Mesodermal cell (in vitro differentiated cells): ENCODE data around the gene PPP4R4.
A peak's percentile ranks its signal among the peaks of the same experiment; 100 is the strongest.

Source experiments
- H3K27ac ChIP-seq: 2 replicates; pipeline ENCODE4 v1.7.0; 2013; ENCODE audit warnings: mild to moderate bottlenecking, low read depth, low read length, moderate library complexity; ENCODE audit not compliant: severe bottlenecking
- H3K36me3 ChIP-seq: 2 replicates; pipeline ENCODE4 v1.7.1; 2013; ENCODE audit warnings: mild to moderate bottlenecking, low read length, moderate library complexity; ENCODE audit not compliant: control insufficient read depth, insufficient read depth
- H3K4me1 ChIP-seq: one replicate; pipeline ENCODE4 v1.7.1; 2013; ENCODE audit warnings: mild to moderate bottlenecking, low read length; ENCODE audit not compliant: insufficient read depth, control insufficient read depth, poor library complexity, severe bottlenecking
- H3K4me3 ChIP-seq: 2 replicates; pipeline ENCODE4 v1.7.0; 2013; ENCODE audit warnings: low read length, control low read depth, mild to moderate bottlenecking; ENCODE audit not compliant: insufficient read depth, poor library complexity, severe bottlenecking; ENCODE audit errors: extremely low read depth
- H3K9me3 ChIP-seq: 2 replicates; pipeline ENCODE4 v1.7.1; 2013; ENCODE audit warnings: mild to moderate bottlenecking, low read length, moderate library complexity; ENCODE audit not compliant: control insufficient read depth
- WGBS, 2 experiments: methylation state at CpG; one replicate each; pipeline ENCODE4 v1.1.5; 2013; ENCODE audit warnings: missing lambda C conversion rate in 2 of 2; ENCODE audit not compliant: insufficient coverage in 2 of 2; 5-methylcytosine and 5-hydroxymethylcytosine counted together

Gene PPP4R4

DNA sequence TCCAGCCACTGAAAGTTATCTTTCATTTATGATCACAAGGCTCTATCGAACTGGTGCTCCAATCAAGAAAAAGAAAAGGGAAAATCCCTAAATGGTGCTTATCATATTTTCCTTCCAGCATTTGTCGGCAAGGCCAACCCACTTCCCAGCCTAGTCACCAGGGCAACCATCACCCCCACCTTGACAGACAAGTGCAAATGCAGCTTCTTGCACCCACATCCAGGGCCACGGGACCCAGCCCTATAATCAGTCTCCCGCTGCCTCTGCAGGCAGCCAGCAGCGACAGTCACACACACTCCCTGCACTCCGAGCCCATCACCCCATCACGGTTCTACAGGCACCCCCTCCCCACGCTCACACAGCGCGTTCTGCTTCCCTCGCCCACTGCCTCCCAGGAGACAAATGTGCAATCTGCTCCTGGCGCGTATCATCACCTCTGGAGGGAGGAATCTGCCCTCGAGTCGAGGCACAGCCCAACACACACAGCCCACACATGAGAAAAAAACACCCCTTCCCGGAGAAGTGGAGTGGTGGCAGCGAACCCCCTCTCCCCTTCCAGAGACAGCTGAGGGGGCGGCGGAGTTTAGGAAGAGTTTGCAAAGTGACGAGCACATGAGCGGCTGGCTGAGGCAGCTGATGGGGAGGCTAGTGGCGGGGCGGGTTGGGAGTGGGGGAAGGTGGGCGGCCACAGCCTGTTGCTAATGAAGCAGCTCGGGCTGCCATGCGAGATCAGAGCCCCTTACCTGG is 9.3 kb upstream of the PPP4R4 start:
- 57 to 58% methylated on average over 14 to 15 of the region's 26 CpGs for WGBS, 2 experiments
- no peaks in the 10 kb centered on the region for H3K36me3 ChIP-seq
- H3K9me3 ChIP-seq, result no peaks in the 10 kb centered on the region
- H3K4me3 ChIP-seq, result no peak overlapping the region
- no peaks in the 10 kb centered on the region for H3K4me1 ChIP-seq
- H3K27ac ChIP-seq, result no peak overlapping the region

DNA sequence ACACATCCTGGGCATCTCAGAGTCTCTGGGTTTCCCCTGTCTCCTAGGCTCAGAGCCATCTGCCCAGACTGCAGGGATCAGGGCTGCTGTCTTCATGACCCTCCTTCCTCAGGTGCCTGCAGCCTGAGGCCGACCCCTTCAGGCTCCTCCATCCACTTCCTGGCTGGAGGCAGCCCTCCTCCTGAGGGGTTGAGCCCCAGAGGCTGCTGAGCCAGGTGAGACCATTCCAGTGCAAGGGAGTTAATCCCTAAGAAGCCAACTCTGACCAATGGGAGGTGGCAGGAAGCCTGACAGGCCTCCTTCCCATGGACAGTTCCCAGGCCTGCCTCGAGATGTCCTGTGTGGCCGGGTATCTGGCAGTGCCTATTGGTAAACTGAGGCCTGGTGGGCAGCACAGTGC is 8.4 kb upstream of the PPP4R4 start:
- 94% methylated on average over 3 of the region's 3 CpGs for whole genome bisulfite sequencing, 2 experiments
- H3K27ac ChIP-seq, result no peak overlapping the region

DNA sequence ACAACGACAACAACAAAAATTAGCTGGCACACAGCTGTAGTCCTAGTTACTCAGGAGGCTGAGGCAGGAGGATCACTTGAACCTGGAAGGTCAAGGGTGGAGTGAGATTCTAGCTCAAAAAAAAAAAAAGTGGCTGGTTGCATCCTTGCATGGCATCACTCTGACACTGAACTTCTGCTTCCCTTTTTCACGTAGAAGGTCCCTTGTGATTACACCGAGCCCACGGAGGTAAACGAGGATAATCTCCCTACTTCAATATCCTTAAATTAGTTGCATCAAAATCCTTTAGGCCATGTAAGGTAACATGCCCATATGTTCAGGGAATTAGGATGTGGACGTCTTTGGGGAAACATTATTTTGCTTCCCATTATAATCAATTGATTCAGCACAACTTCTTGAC is 4.0 kb upstream of the PPP4R4 start:
- whole genome bisulfite sequencing, 2 experiments, result 83 to 92% methylated on average over 1 to 5 of the region's 6 CpGs
- Histone ChIP-seq H3K9me3 (no peaks in the 10 kb centered on the region), H3K4me1 (no peaks in the 10 kb centered on the region), H3K27ac (no peak overlapping the region), H3K36me3 (no peaks in the 10 kb centered on the region), H3K4me3 (no peak overlapping the region)

More for the DNA sequence above, 8.4 kb upstream of the PPP4R4 start:
- Histone ChIP-seq H3K4me1 (no peaks in the 10 kb centered on the region), H3K9me3 (no peaks in the 10 kb centered on the region), H3K36me3 (no peaks in the 10 kb centered on the region), H3K4me3 (no peak overlapping the region)

DNA sequence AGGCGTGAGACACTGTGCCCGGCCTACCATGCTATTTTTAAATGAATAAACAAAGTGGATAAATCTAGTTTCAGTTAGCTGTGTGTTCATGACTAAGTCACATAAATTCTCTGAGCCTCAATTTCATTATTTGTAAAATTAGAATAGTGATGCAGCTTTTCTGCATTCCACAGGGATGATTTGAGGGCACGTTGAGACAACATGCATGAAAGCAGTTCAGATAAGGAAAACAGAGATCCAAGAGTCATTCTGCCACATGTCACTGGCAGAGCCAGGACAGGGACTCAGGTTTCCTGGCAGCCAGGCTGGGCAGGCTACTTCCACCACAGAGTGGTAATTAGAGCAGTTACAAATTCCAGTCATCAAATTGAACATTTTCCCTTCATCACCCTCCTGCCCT is 2.9 kb upstream of the PPP4R4 start:
- Histone ChIP-seq H3K36me3 (no peaks in the 10 kb centered on the region), H3K27ac (no peak overlapping the region), H3K9me3 (no peaks in the 10 kb centered on the region), H3K4me1 (no peaks in the 10 kb centered on the region), H3K4me3 (no peak overlapping the region)
- WGBS, 2 experiments, result 78 to 79% methylated on average over 2 to 3 of the region's 3 CpGs

DNA sequence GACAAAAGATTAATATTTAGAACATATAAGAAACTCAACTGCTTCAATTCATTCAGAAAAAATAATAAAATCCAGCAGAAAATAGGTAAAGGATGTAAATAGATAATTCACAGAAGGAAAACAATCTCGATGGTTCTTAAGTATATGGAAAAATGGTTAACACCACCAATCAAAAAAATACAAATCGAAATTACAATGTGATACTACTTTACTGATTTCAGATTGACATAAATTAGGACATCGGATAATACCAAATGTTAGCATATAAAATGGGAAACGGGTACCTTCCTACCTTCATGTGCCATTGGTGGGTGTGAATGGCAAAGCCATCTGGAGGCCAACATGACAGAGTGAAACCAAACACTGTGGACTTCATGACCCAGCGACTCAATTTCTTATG is 1.6 kb upstream of the PPP4R4 start:
- WGBS, 2 experiments, result 100% methylated on average over 2 of the region's 5 CpGs; no CpG with 5 or more reads in 1 of the 2 experiments
- H3K36me3 ChIP-seq, result no peaks in the 10 kb centered on the region
- H3K4me3 ChIP-seq, result no peak overlapping the region
- no peak overlapping the region for H3K27ac ChIP-seq
- no peaks in the 10 kb centered on the region for H3K4me1 ChIP-seq
- H3K9me3 ChIP-seq, result no peaks in the 10 kb centered on the region

DNA sequence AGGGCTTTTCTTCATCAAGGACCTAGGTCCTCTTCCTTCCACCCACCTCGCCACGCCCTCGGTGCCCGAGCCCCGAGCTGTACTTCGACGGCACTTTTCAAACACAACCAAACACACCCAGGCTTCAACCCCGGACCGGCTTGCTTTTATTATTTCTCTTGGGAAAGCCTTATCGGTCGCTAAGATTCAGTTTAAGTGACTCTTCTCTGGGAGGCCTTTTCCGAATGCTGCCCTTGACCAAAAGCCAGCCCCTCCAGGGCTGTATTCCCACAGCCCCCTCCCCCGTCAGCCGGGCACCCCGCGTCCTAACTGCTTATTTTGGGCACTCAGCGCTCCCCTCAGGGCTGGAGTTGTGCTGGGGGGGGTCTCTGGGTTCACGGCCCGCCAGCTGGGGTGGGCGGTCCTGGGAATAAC is 644 bp upstream of the PPP4R4 start:
- Histone ChIP-seq H3K4me1 (no peaks in the 10 kb centered on the region), H3K4me3 (peak overlapping the region; percentile 59), H3K9me3 (no peaks in the 10 kb centered on the region), H3K36me3 (no peaks in the 10 kb centered on the region), H3K27ac (peak overlapping the region; percentile 63)
- WGBS, 2 experiments, result 11 to 17% methylated on average over 5 to 13 of the region's 20 CpGs

DNA sequence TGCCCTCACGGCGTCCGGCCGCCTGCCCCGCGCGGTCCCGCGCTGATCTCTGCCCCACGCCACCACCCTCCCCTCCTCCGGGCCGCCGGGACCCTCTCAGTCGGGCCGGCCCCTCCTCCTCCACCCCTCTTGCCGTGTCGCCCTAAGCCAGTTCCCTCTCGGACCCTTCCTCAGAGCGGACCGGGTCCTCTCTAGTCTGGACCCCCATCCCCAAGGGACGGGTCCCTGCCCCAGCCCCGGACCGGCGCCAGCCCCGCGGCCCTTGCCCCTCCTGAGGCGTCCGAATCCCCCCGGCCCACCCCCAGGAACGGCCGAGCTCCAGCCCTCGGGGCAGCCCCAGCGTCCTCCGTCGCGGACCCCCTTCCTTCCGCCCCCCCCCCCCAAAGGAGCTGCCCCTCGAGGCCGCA is 485 bp downstream of the PPP4R4 start:
- Histone ChIP-seq H3K4me1 (no peaks in the 10 kb centered on the region), H3K27ac (no peak overlapping the region), H3K4me3 (peak overlapping the region; percentile 54), H3K36me3 (no peaks in the 10 kb centered on the region), H3K9me3 (no peaks in the 10 kb centered on the region)
- 0% methylated on average over 2 to 26 of the region's 39 CpGs for WGBS, 2 experiments

DNA sequence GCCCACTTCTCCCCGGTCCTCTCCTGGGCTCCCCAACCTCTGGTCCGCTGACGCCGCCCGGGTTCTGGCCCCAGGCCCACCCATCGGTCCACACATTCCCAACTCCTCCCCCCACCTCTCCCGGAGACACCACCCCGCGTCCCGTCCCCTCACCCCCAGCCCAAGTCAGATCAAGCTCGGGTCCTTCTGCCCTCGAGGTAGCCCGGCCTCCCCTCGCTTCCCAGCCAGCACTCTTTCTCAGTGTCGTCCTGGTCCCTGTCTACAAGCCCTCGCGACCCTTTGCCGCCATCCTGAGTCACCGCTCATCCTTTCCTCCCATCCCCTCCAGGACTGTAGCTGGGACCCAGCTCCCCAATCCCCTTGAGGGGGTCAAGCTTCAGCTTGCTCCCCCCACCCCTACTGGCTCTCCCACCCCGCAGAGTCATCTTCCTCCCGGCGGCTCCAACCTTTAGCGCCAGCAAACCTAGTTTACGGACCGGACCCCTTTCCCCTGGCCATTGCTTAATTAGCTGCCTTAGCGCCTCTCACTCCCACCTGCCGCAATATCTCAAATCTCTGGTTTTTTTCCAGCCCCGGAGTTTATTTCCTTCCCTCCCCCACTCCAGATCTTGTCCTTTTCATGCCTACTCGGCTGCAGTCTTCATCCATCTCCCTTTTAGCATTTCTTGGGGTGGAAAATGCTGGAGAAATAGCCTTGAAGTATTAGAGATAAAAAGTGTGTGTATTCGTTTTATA is 1.1 kb downstream of the PPP4R4 start:
- Histone ChIP-seq H3K36me3 (no peaks in the 10 kb centered on the region), H3K9me3 (no peaks in the 10 kb centered on the region), H3K4me3 (peak overlapping the region; percentile 54), H3K27ac (no peak overlapping the region), H3K4me1 (no peaks in the 10 kb centered on the region)
- 1 to 5% methylated on average over 11 to 26 of the region's 30 CpGs for WGBS, 2 experiments

DNA sequence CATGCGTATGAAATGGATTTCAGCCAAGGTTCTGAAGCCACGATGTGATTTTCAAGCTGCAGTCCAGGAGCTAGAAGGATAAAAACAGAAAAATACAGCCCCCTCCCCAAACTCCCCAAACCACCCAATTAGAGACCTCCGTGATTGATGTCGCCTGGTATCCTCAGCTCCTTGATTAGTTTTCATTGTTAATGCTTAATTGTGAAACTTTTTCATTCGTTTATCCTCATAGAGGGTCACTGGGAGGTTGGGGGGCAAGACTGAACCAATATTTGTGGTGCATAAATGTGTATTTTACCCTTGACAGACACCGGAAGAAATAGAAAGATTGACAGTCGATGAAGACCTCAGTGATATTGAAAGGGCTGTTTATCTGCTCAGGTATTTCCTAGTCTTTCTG is 1.6 kb downstream of the PPP4R4 start:
- no peak overlapping the region for H3K27ac ChIP-seq
- WGBS, 2 experiments, result 36 to 54% methylated on average over 3 to 4 of the region's 7 CpGs
- H3K4me3 ChIP-seq, result no peak overlapping the region
- H3K9me3 ChIP-seq, result no peaks in the 10 kb centered on the region
- no peaks in the 10 kb centered on the region for H3K4me1 ChIP-seq
- H3K36me3 ChIP-seq, result no peaks in the 10 kb centered on the region

DNA sequence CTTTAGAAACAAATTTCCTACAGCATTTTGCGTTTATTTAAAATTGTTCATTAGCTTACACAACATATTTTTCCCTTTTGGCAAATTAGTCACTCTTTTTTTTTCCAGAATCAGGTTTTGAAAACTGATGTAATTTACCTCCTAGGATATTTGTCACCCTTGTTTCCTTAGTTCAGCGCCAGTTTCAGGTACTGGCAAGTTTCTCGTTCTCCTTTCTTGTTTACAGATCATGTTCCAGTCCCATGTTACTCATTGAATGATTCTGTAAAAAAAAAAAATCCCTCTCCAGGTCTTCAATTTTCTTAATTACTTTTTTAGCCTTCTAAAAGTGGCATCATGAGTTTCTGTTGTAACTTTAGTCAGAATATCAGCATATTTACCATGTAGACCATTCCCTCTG is 2.7 kb downstream of the PPP4R4 start:
- Histone ChIP-seq H3K9me3 (no peaks in the 10 kb centered on the region), H3K4me1 (no peaks in the 10 kb centered on the region), H3K4me3 (no peak overlapping the region), H3K27ac (no peak overlapping the region), H3K36me3 (no peaks in the 10 kb centered on the region)
- WGBS, 2 experiments, result 84 to 90% methylated on average over 2 to 3 of the region's 3 CpGs

DNA sequence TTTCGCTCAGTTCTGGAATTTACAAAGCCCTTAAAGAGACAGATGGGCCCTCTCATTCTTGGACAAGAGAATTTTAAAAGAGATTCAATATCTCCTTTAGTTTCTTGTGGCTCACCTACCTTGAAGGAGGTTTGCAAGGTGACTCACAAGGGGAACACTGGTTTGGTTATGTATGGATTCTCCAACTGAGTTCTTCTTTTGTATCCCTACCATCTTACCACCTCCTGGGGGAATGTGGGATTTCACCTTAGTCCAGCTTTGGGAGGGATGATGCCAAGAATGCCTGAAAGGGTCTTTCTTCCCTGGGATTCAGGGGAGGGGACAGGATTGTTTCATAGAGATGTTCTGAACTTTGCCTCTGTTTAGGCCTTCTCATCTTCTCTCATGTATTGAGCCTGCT is 3.7 kb downstream of the PPP4R4 start:
- Histone ChIP-seq H3K4me1 (no peaks in the 10 kb centered on the region), H3K9me3 (no peaks in the 10 kb centered on the region), H3K36me3 (no peaks in the 10 kb centered on the region), H3K27ac (no peak overlapping the region), H3K4me3 (no peak overlapping the region)
- no CpG with 5 or more reads among the region's 1 CpG for WGBS, 2 experiments
